GM12891 (cell line): ENCODE results near the gene NMNAT3.

Source experiments
- DNase-seq: peaks from one replicate; pipeline ENCODE4 v3.0.0; 2011; ENCODE audit warnings: low spot score; ENCODE audit not compliant: insufficient read length
- FAIRE-seq: peaks from 2 replicates; lab custom pipeline; 2011; peaks lifted over from hg19 to GRCh38; lab: Jason Lieb, UNC
- PAX5 ChIP-seq: IDR thresholded peaks from 2 replicates; pipeline ENCODE4 v1.6.1; 2011; ENCODE audit warnings: low read length, moderate library complexity, mild to moderate bottlenecking; ENCODE audit not compliant: insufficient read depth, severe bottlenecking
- POLR2A ChIP-seq: IDR thresholded peaks from 2 replicates; pipeline ENCODE4 v1.6.1; 2011; ENCODE audit warnings: low read depth, low read length, control low read depth
- POLR2AphosphoS5 ChIP-seq: IDR thresholded peaks from 2 replicates; pipeline ENCODE4 v1.6.1; 2011; ENCODE audit warnings: low read depth, low read length, control low read depth
- POU2F2 ChIP-seq: IDR thresholded peaks from 2 replicates; pipeline ENCODE4 v1.6.1; 2011; ENCODE audit warnings: low read depth, mild to moderate bottlenecking, control low read depth, low read length, moderate library complexity
- SPI1 ChIP-seq: IDR thresholded peaks from 2 replicates; pipeline ENCODE4 v1.6.1; 2011; ENCODE audit warnings: low read depth, low read length, control low read depth
- TAF1 ChIP-seq: IDR thresholded peaks from 2 replicates; pipeline ENCODE4 v1.6.1; 2011; ENCODE audit warnings: low read depth, low read length, control low read depth

Gene NMNAT3

DNA sequence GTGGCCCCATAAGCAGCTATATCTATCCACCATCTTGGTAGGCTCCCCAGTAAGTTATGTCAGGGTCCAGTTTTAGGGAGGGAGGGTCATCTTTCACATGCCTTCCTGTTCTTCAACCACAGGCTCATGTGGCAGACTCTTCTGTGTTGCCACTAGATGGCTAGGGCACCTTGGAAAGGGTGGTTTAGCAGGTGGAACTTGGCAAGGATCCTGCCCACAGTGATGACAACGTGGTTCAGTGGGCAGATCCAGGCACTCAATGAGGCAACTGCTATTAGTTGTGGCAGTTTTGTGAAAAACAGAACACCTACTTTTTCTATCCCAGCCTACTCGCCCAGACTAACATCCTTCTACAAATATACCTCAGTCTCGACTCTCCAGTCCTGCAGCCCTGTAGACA, 131.0 kb downstream of the NMNAT3 start:
- TF ChIP-seq TAF1 (no peak), POLR2A (no peak), POLR2AphosphoS5 (no peak), SPI1 (no peak), PAX5 (no peak), POU2F2 (no peak)
- no peak for DNase-seq
- FAIRE-seq: no peak

DNA sequence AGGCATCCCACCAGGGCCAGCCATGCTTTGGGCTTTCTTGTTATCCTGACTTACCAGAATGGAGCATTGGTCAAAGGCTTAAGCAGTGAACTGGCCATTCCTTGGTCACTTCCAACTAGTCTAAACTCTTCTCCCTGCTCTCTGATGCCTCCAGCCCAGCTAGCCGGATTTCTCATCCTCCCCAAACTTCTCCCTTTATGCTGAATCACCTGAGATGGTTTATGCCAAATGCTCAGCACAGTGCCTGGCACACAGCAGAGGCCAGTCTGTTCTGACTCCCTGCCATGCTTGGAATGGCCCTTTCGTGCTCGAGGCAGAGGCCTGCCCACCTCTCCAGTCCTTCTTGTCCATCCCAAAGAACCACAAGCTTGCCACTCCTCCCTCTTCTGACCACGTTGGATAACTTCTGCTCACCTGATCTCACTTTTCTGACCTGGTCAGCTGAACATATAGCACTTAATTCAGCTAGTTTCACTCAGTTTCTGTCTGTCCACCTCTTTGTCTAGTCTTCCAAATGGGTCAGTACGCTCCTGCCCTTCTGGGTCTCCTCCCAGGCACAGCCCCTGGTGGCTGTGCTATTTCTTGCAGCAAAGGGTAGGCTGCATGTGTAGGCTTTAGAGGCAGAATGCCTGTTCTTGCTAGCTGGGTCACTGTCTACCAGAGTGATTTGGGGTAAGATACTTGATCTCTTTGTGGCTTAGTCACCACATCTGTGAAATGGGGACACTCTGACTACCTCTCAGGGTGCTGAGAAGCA, 136.1 kb downstream of the NMNAT3 start:
- no peak for TF ChIP-seq POLR2A
- TF ChIP-seq POLR2AphosphoS5: no peak
- FAIRE-seq: no peak
- DNase-seq: no peak

DNA sequence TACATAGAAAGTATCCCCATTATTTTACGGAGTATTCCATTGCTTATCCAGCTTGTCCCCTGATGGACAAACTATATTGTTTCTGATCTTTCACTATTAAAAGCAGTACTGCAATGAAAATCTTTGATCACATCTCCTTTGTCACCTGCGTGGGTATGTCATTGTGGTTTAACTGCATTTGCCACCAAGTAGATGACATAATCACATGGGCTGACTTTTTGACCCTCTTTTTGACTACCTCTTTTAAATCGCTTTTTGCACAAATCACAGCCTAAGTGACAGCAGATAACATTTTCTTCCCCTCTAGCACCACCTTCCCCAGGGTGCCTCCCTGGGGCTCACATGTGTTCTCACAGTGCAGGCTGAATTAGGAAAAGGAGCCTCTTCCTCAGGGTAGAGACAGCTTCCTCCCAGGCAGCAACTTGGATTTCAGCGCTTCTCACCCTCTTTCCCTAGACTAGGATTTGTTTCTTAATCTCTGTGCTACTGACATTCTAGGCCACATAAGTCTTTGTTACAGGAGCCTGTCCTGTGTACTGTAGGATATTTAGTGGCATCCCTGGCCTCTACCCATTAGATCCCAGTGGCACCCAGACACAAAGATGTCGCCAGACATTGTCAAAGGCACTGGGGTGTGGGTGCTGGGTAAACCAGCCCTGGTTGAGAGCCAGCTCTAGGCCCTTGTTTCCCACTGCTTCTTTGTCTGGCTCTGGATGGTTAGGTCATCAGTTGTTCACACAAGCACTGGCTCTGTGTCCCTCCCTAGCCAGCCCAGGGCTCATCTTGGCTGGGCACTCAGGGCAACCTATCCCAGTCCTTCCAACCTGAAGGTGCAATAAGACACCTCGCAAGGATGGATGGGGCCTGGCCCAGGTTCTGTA, 136.9 kb downstream of the NMNAT3 start:
- DNase-seq (no peak), FAIRE-seq (no peak)
- TF ChIP-seq POLR2AphosphoS5 (no peak), POLR2A (no peak), POU2F2 (no peak), SPI1 (no peak), TAF1 (no peak), PAX5 (no peak)

DNA sequence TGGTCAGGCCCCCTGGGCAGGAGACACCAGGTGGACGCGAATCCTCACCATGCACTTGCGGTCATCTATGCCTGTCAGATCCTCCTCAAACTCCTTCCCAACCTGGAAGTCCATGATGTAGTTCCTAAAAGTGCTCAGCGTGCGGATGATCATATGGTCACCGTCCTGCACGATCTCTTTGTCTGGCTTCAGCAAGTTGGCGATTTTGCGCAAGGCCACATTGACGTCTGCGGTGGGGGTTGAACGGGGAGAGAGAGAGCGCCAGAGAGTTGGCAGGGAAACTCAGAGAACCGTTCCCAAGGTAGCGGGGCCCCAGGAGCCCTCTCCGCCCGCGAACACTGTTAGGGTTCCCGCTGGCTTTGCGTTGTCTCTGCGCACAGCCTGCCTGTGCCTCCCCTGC, 139.0 kb downstream of the NMNAT3 start:
- FAIRE-seq (no peak), DNase-seq (no peak)
- TF ChIP-seq POLR2AphosphoS5 (no peak), TAF1 (no peak), POLR2A (no peak), SPI1 (no peak), PAX5 (no peak)

DNA sequence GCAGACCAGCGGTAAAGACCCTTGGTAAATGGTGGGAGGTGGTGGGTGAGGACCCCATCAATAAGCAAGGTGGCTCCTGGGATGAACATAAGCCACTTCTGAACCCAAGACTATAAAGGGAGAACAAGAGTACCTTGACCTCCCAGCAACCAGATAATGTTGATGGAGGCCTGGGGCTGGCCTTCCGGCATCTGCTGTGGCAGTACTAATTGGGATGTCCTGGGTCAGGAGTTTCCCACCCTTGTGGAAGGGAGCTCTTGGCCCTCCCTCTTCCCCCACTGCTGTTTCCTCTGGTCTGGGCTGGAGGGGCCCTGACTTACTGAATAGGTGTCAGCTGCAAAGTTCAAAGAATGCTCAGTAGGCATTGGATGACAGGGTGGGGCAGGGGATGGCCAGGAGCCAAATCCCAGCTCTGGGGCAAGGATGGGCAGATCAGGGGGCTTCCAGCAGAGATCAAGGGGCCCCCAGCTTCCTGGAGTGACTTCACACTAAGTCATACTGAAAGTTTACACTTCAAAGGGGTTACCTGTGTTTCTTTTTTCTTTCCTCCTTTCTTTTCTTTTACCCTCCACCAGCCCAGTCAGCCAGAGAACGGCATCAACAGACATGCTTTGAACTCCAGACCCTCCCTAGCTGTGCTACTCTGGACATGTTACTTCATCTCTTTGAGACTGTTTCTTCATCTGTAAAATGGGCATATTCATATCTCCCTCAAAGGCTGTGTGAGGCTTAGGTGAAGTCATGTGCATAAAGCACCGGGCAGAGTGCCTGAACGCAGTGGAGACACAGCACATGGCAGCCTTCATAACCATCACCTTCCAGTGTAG, 139.8 kb downstream of the NMNAT3 start:
- DNase-seq (no peak), FAIRE-seq (no peak)

DNA sequence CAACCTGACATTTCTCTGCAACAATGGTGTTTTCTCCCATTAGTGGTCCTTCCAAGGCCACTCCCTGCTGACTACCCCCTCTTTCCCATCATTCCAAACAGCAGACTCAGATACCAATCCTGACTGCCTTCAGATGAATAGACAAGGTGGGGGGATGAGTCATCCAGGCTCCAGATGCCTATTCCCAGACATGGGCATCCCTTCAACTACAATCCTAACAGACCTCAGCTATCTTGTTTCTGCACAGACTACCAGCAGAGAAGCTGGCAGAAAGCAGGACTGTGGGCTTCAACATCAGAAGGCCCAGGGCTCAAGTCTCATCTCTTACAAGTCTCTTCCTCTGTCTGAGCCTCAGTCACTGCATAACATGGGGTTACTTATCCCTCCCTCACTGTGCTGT, 140.4 kb downstream of the NMNAT3 start:
- TF ChIP-seq POLR2A: no peak
- no peak for TF ChIP-seq PAX5
- TF ChIP-seq POU2F2: no peak
- no peak for TF ChIP-seq POLR2AphosphoS5
- TF ChIP-seq TAF1: no peak
- TF ChIP-seq SPI1: no peak
- FAIRE-seq (no peak), DNase-seq (no peak)

More for the DNA sequence above, 139.8 kb downstream of the NMNAT3 start:
- TF ChIP-seq TAF1 (no peak), PAX5 (no peak), POU2F2 (no peak), POLR2AphosphoS5 (no peak), SPI1 (no peak), POLR2A (no peak)

DNA sequence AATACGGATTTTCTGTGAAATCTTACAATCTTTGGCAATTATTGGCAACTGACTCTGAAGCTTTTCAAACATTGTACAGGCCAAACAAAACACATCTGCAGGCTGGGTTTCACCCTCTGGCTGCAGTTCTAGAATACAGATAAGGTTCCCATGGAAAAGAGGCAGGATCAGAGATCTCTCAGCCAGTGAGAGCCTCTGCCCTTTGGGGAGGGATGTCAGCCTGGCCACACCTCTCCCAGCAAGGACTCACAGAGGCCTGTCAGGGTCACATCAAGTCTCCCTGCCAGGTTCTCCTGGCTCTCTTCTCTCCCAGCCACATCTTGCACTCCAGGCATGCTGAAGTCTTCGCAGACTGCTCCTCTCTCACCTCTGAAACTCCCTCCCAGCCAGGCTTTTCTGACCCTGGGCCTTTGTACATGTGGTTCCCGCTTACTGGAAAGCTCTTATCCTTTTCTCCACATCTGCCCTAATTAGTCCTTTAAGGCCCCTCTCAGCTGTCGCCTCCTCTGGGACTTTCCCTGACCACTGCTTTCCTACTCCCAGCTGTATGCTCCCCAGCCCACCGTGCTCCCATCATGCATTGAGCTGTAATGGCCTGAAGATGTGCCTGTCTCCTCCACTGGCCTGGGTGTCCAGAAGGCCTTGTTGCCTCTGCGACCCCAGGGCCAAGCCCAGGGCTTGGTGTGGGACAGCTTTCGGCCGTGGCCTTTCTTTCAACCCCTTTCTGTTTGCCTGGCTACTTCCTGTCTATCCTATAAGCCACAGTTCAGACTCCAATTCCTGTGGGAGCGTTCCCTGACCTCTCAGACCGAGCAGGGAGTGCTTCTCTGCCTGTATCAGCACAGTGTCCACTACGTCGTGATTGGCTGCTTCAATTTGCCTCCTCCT, 142.5 kb downstream of the NMNAT3 start:
- FAIRE-seq (no peak), DNase-seq (no peak)
- no peak for TF ChIP-seq POU2F2
- no peak for TF ChIP-seq POLR2A
- TF ChIP-seq POLR2AphosphoS5: no peak
- TF ChIP-seq PAX5: no peak
- TF ChIP-seq SPI1: no peak
- no peak for TF ChIP-seq TAF1

DNA sequence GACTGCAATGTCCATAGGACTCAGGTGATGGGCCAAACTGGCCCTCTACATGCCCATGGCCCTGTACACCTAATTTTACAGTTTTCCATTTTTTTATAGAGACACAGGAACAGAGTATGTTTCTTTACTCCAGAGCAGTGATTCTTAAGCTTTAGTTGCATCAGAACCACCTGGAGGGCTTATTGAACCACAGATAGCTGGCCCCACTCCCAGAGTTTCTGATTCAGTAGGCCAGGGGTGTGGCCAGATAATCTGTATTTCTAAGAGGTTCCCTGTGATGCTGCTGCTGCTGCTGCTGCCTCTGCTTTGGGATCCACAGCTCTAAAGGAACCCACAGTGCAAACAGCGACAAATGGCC, 143.3 kb downstream of the NMNAT3 start:
- FAIRE-seq (no peak), DNase-seq (no peak)
- no peak for TF ChIP-seq SPI1
- no peak for TF ChIP-seq TAF1
- no peak for TF ChIP-seq POLR2A
- TF ChIP-seq PAX5: no peak
- TF ChIP-seq POU2F2: no peak
- no peak for TF ChIP-seq POLR2AphosphoS5

DNA sequence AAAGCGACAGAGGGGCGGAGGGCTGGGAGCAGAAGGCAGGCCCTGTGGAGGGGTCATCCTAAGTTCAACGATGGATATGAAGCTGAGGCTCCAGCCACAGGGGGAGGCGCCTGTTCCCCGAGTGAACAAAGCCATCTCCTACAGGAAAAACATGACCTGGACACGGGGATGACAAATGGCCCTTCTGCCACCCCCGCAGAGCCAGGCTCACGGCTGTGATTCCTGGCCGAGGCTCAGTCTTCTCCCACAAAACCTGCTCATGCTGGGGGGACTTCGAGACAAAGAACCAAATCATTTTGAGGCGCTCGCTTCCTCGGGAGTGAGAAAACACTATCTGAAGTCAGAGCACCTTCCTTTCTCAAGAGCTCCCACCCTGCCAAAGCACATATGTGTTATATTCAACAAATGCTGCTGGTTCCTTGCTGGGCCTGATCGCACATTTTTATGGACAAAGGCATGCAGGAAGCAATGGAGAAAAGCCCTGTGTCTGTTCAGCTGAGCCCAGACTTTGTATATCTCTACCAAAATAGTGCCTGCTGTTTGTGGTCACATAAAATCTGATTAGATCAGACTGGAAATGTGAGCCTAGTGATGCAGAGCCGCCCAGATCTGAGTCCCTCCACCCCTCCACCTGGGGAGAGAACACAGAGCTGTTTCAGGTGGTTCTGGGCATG, 143.9 kb downstream of the NMNAT3 start:
- DNase-seq: no peak
- no peak for TF ChIP-seq PAX5
- TF ChIP-seq TAF1: no peak
- TF ChIP-seq POLR2A: no peak
- TF ChIP-seq POU2F2: no peak
- TF ChIP-seq POLR2AphosphoS5: no peak
- no peak for TF ChIP-seq SPI1
- no peak for FAIRE-seq
